NOMO-1 treated with dmso at 0.1 percent for 144 hours (cell line): Measurements from ENCODE around the gene KCNIP4.

Experiments used
- DNase-seq: peaks from one replicate; lab custom pipeline; 2025; ENCODE audit not compliant: unreplicated experiment; lab: John Stamatoyannopoulos, UW

The KCNIP4 gene

GRCh38 chr4:20995610-20996009 lies 953.0 kb downstream of the KCNIP4 start:
- DNase-seq: no peak

DNA sequence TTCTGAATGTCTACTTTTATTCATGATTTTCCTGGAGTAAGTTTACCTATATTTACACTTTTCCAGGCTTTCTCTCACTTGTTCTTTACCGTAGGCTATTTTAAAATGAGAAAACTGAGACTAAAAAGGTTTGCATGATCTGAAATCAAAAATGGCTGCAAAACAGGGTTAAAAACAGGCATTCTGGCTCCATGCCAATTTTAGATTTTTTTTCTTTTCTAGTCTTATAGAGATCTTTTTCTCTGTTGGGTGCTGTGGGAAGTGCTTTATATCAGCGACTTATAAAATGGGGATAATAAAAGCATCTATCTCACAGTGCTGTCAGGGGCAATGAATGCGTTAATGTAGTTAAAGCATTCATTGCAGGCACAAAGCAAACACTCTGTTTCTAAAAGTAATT lies 953.6 kb downstream of the KCNIP4 start:
- DNase-seq: no peak

DNA sequence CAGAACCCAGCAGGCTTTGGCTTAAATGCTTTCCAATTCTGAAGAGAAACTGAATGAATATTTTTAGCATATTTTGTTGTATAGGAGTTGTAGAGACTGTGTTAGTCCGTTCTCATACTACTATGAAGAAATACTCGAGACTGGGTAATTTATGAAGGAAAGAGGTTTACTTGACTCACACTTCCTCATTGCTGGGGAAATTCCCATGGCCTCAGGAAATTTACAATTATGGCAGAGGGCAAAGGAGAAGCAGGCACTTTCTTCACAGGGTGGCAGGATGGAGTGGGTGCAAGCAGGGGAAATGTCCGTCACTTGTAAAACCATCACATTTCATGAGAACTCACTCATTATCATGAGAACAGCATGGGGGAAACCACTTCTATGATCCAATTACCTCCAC lies 956.6 kb downstream of the KCNIP4 start:
- peak; percentile 36 for DNase-seq

DNA sequence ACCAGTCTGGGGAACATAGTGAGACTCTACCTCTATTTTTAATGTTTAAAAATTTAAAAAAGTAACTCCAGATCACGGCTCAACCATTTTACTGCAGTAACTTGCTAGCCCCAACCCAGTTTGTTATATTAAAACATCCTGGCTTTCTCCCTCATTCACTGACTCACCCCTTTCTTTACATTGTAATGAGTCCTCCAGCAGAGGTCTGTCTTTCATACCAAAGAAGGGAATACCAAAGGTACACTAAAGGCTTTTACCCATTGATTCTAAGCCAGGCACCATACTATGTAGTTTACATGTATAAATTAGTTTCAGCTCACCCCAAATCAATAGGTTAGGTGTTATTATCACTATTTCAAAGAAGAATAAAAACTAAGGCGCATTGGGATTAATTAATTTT lies 961.4 kb downstream of the KCNIP4 start:
- DNase-seq: no peak

DNA sequence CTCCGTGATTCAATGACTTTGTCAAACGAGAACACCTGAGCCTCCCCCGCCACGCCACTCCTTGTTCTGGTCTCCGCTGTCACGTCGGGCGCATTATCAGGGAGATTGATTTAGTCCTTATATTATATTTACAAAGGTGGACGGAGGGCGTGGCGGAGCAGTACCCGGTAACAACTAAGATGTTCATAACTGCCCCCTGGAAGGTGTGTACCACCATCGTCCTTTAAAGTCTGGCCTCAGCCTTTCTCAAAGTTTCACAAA lies 964.1 kb downstream of the KCNIP4 start:
- DNase-seq: no peak

GRCh38 chr4:20983763-20984575 lies 964.6 kb downstream of the KCNIP4 start:
- no peak for DNase-seq

GRCh38 chr4:20982544-20982943 lies 966.0 kb downstream of the KCNIP4 start:
- no peak for DNase-seq

- no peak for DNase-seq
Observed at GRCh38 chr4:20960291-20960690, 988.3 kb downstream of the KCNIP4 start.

GRCh38 chr4:20954541-20954940 lies 994.0 kb downstream of the KCNIP4 start:
- no peak for DNase-seq

- DNase-seq: no peak
Observed at GRCh38 chr4:20944961-20945360, 1003.6 kb downstream of the KCNIP4 start.

GRCh38 chr4:20944451-20944850 lies 1004.1 kb downstream of the KCNIP4 start:
- no peak for DNase-seq

DNA sequence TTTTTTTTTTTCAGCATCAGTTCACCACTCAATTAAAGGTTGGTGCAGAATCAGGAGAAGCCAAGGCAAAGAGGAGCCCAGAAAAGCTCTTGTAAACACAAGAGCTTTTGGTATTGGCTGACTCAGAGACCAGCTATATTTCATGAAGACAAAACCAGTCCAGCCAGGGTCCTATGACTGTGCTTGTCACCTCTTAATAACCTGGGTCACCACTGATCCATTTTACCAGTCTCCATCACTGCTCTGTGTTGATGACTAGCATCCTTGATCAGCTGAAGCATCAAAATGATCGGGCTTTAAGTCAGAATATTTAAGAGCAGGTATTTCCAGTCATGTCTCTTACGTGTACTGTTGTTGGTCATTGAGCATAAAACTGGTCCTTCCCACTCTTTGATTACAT lies 1010.4 kb downstream of the KCNIP4 start:
- no peak for DNase-seq

- DNase-seq: no peak
Observed at GRCh38 chr4:20926529-20926928, 1022.0 kb downstream of the KCNIP4 start.

- no peak for DNase-seq
Observed at GRCh38 chr4:20925176-20925575, 1023.4 kb downstream of the KCNIP4 start.

GRCh38 chr4:20922962-20923361 lies 1025.6 kb downstream of the KCNIP4 start:
- DNase-seq: no peak

- no peak for DNase-seq
Observed at GRCh38 chr4:20916106-20916505, 1032.5 kb downstream of the KCNIP4 start.

GRCh38 chr4:20904966-20905365 lies 1043.6 kb downstream of the KCNIP4 start:
- no peak for DNase-seq

DNA sequence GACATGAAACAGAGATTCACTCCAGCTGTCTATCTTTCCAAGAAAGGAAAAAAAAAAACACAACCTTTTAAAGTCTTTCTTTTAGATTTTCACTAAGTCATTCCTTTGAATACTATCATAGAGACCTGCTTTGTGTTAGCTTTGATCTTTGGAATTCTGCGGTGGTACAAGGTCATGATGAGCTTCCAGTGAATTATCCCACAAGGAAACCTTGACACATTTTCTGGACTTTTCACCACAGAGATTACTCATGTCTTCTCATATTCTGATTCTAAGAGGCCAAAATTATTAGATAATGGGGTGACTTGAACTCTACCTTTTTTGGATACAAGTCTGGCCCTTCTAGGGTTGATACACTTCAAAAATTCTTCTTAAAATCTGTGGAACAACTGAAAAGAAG lies 1046.7 kb downstream of the KCNIP4 start:
- no peak for DNase-seq

- DNase-seq: no peak
Observed at GRCh38 chr4:20899591-20899990, 1049.0 kb downstream of the KCNIP4 start.

DNA sequence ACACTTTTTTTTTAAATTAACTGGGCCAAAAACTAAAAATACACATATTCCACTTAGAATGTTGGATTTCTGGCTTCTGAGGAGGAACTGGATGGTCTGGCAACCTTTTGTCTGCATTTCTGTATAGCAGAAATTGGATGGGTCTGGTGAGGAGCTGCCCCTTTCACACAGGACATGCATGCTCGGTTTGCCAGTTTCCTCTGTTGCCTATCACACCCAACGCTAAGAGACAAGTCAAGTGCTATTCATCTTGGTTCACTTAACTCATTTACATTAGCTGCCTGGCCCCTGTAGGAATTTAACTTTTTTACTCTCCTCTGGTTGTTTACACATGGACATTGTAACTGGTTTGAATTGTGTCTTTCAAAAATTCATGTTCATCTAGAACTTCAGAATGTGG lies 1052.6 kb downstream of the KCNIP4 start:
- DNase-seq: no peak

- DNase-seq: no peak
Observed at GRCh38 chr4:20895208-20895607, 1053.4 kb downstream of the KCNIP4 start.

DNA sequence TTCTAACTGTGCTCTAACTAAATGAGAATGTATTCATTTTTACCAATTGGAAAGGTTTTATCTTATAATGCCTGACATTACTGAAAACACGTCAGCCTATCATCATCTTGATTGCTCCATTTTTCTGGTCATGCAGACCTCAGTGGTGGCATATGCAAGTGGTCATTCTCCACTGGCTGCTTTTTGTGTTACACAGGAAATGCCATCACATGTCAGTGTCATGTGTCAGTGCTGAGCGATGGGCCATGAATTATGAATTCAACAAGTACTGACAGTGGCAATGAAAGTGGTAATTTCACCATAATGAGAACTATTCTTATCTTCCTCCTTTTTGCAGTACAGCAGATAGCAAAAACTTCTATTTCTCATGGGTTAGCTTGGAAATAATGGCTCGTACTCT lies 1057.8 kb downstream of the KCNIP4 start:
- no peak for DNase-seq

GRCh38 chr4:20889901-20890300 lies 1058.7 kb downstream of the KCNIP4 start:
- DNase-seq: no peak
